ENCODE results near the gene PDZD2.

PDZD2 gene

GRCh38 chr5:31952067-31952466 lies 313.1 kb downstream of the PDZD2 start:
- Histone ChIP-seq H3K4me2 (ENCODE audit: low read depth, low read length) (no peak overlapping the region), H2AFZ (ENCODE audit: low read length) (no peak overlapping the region), H3K27me3 (replicated peaks; ENCODE audit: insufficient read depth, low read length) (no peaks in the 10 kb centered on the region), H3K9me2 (replicated peaks; ENCODE audit: insufficient read depth, low read length) (no peaks in the 10 kb centered on the region), H3K79me2 (ENCODE audit: low read length) (no peaks in the 10 kb centered on the region), H3K4me3 (ENCODE audit: low read length) (no peak overlapping the region), H4K20me1 (ENCODE audit: insufficient read depth, low read length) (no peaks in the 10 kb centered on the region), H3K36me3 (replicated peaks; ENCODE audit: insufficient read depth, low read length) (no peaks in the 10 kb centered on the region), H3K9ac (ENCODE audit: low read length) (no peak overlapping the region), H3K27ac (ENCODE audit: low read length) (no peak overlapping the region), H3F3A (ENCODE audit: insufficient read depth, low read length) (no peaks in the 10 kb centered on the region), H3K4me1 (ENCODE audit: low read length) (no peaks in the 10 kb centered on the region), H3K9me3 (replicated peaks; ENCODE audit: insufficient read depth, low read length) (no peaks in the 10 kb centered on the region)
- no peak for DNase-seq
- TF ChIP-seq EZH2phosphoT487 (IDR thresholded peaks at IDR 0.05; ENCODE audit: low read length) (no peak), EZH2 (optimal IDR thresholded peaks at IDR 0.05; ENCODE audit: low read depth, low read length) (no peak), CTCF (IDR thresholded peaks at IDR 0.05; ENCODE audit: low read length) (no peak)

- Histone ChIP-seq H4K20me1 (ENCODE audit: insufficient read depth, low read length) (no peaks in the 10 kb centered on the region), H3K9ac (ENCODE audit: low read length) (no peak overlapping the region), H3K9me3 (replicated peaks; ENCODE audit: insufficient read depth, low read length) (no peaks in the 10 kb centered on the region), H3K4me2 (ENCODE audit: low read depth, low read length) (no peak overlapping the region), H3K9me2 (replicated peaks; ENCODE audit: insufficient read depth, low read length) (no peaks in the 10 kb centered on the region), H3K79me2 (ENCODE audit: low read length) (no peaks in the 10 kb centered on the region), H2AFZ (ENCODE audit: low read length) (no peak overlapping the region), H3K27ac (ENCODE audit: low read length) (no peak overlapping the region), H3K27me3 (replicated peaks; ENCODE audit: insufficient read depth, low read length) (no peaks in the 10 kb centered on the region), H3F3A (ENCODE audit: insufficient read depth, low read length) (no peaks in the 10 kb centered on the region), H3K36me3 (replicated peaks; ENCODE audit: insufficient read depth, low read length) (no peaks in the 10 kb centered on the region), H3K4me1 (ENCODE audit: low read length) (no peaks in the 10 kb centered on the region), H3K4me3 (ENCODE audit: low read length) (no peak overlapping the region)
- DNase-seq: no peak
- TF ChIP-seq EZH2 (optimal IDR thresholded peaks at IDR 0.05; ENCODE audit: low read depth, low read length) (no peak), CTCF (IDR thresholded peaks at IDR 0.05; ENCODE audit: low read length) (no peak), EZH2phosphoT487 (IDR thresholded peaks at IDR 0.05; ENCODE audit: low read length) (no peak)
These were observed 315.2 kb downstream of the PDZD2 start for GRCh38 chr5:31954091-31954490.

GRCh38 chr5:31957151-31957550 lies 318.2 kb downstream of the PDZD2 start:
- no peak overlapping the region for H2AFZ ChIP-seq (ENCODE audit: low read length)
- no peak overlapping the region for H3K4me3 ChIP-seq (ENCODE audit: low read length)
- H3K9me2 ChIP-seq (replicated peaks; ENCODE audit: insufficient read depth, low read length): no peaks in the 10 kb centered on the region
- no peak overlapping the region for H3K9ac ChIP-seq (ENCODE audit: low read length)
- no peaks in the 10 kb centered on the region for H3K36me3 ChIP-seq (replicated peaks; ENCODE audit: insufficient read depth, low read length)
- H3K4me2 ChIP-seq (ENCODE audit: low read depth, low read length): no peak overlapping the region
- H3K27me3 ChIP-seq (replicated peaks; ENCODE audit: insufficient read depth, low read length): no peaks in the 10 kb centered on the region
- TF ChIP-seq CTCF (IDR thresholded peaks at IDR 0.05; ENCODE audit: low read length) (no peak), EZH2phosphoT487 (IDR thresholded peaks at IDR 0.05; ENCODE audit: low read length) (no peak), EZH2 (optimal IDR thresholded peaks at IDR 0.05; ENCODE audit: low read depth, low read length) (no peak)
- no peaks in the 10 kb centered on the region for H4K20me1 ChIP-seq (ENCODE audit: insufficient read depth, low read length)
- no peak overlapping the region for H3K27ac ChIP-seq (ENCODE audit: low read length)
- no peaks in the 10 kb centered on the region for H3K4me1 ChIP-seq (ENCODE audit: low read length)
- no peaks in the 10 kb centered on the region for H3K79me2 ChIP-seq (ENCODE audit: low read length)
- H3K9me3 ChIP-seq (replicated peaks; ENCODE audit: insufficient read depth, low read length): no peaks in the 10 kb centered on the region
- DNase-seq: no peak
- H3F3A ChIP-seq (ENCODE audit: insufficient read depth, low read length): no peaks in the 10 kb centered on the region

Data from MM.1S (cell line).